Measurements from ENCODE around the gene TMEM41B.

DNA sequence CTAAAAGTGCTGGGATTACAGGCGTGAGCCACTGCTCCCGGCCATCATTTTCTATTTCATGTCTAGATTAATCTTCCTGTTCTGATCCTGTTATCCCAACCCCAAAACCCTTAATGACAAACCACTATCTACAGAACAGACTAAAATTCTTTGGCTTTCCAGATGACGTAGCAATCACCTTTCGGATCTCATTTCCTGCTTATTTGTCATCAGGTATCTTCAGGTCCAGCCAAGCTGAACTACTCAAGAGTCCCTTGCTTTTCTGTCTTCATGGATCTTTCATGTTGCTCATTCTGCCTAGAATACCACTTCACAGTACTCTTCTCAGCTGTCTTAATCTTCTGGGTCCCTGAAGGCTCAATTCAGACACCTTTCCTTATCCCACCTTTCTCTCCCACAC is 42.6 kb upstream of the TMEM41B start:
- TF ChIP-seq POLR2A (IDR thresholded peaks at IDR 0.05; ENCODE audit: low read length) (no peak), GATA1 (IDR thresholded peaks at IDR 0.05; ENCODE audit: low read depth, low read length) (no peak)

All from erythroblast (primary cell).